Measurements from ENCODE around the gene ALX4. TPM values are rescaled to one million over a fixed set of nuclear protein-coding genes. Genes with fewer than 3 reads are reported as not detected.

Gene ALX4
- polyA plus RNA-seq, 3 donors: not detected

- no peak overlapping the region for H3K4me2 ChIP-seq (replicated peaks; ENCODE audit: extremely low read depth, low read length, poor library complexity, severe bottlenecking)
- H3K27me3 ChIP-seq (ENCODE audit: control insufficient read depth in 2 of 2, insufficient read depth in 2 of 2, low read length in 2 of 2): no peaks in the 10 kb centered on the region
- H3K79me2 ChIP-seq (ENCODE audit: insufficient read depth, low read length): no peaks in the 10 kb centered on the region
- H3K9me3 ChIP-seq (replicated peaks in 1 of 2; ENCODE audit: control insufficient read depth in 1 of 2, insufficient read depth in 1 of 2, low read length in 2 of 2): peaks cover 0 to 3% of the 10 kb centered on the region in 2 donors
- no peak overlapping the region for H3K4me3 ChIP-seq (replicated peaks in 1 of 3; ENCODE audit: low read depth in 2 of 3, low read length in 3 of 3)
- H3K9me3 Mint-ChIP-seq: peaks cover 0 to 3% (median 0%) of the 10 kb centered on the region in 7 donors
- H2AFZ ChIP-seq (ENCODE audit: insufficient read depth, low read depth, low read length, poor library complexity, severe bottlenecking): no peak overlapping the region
- peaks cover 0 to 3% (median 2%) of the 10 kb centered on the region in 3 donors for H3K27me3 Mint-ChIP-seq (ENCODE audit: low read depth in 3 of 3)
- H3K27ac Mint-ChIP-seq: no peak overlapping the region
- no peaks in the 10 kb centered on the region for H4K20me1 ChIP-seq (ENCODE audit: insufficient read depth, low read length)
- H3K27ac ChIP-seq (ENCODE audit: low read depth in 1 of 2, low read length in 2 of 2): no peak overlapping the region
- TF ChIP-seq CTCF (IDR thresholded peaks at IDR 0.05): no peak
- no peaks in the 10 kb centered on the region for H3K36me3 Mint-ChIP-seq
- H3K36me3 ChIP-seq (replicated peaks in 1 of 2; ENCODE audit: control insufficient read depth in 1 of 2, insufficient read depth in 2 of 2, low read length in 2 of 2): no peaks in the 10 kb centered on the region
- whole genome bisulfite sequencing (ENCODE audit: insufficient coverage): 100% methylated on average over 1 of the region's 1 CpG
- H3K4me1 Mint-ChIP-seq: peaks cover 2% of the 10 kb centered on the region
- no peak overlapping the region for H3K9ac ChIP-seq (ENCODE audit: insufficient read depth, low read length, poor library complexity, severe bottlenecking)
- H3K4me3 Mint-ChIP-seq: no peak overlapping the region
- intact Hi-C loops (cut with micrococcal nuclease): no loop called here
- no peaks in the 10 kb centered on the region for H3K4me1 ChIP-seq (ENCODE audit: control insufficient read depth in 1 of 2, insufficient read depth in 2 of 2, low read length in 2 of 2)
- no peak for DNase-seq
Observed at GRCh38 chr11:44274404-44274803, 35.5 kb downstream of the ALX4 start.

- H3K4me1 Mint-ChIP-seq: no peaks in the 10 kb centered on the region
Observed at GRCh38 chr11:44271286-44271685, 38.7 kb downstream of the ALX4 start.

More at GRCh38 chr11:44271286-44271685, 38.7 kb downstream of the ALX4 start:
- intact Hi-C loops (cut with micrococcal nuclease): no loop called here
- Mint-ChIP-seq H3K36me3 (no peaks in the 10 kb centered on the region), H3K27me3 (ENCODE audit: low read depth in 3 of 3) (peaks cover 0 to 3% (median 2%) of the 10 kb centered on the region in 3 donors), H3K27ac (no peak overlapping the region), H3K9me3 (peaks cover 0 to 3% (median 0%) of the 10 kb centered on the region in 7 donors), H3K4me3 (no peak overlapping the region)
- no peak for DNase-seq
- WGBS (ENCODE audit: insufficient coverage): 83% methylated on average over 1 of the region's 6 CpGs
- Histone ChIP-seq H3K4me2 (replicated peaks; ENCODE audit: extremely low read depth, low read length, poor library complexity, severe bottlenecking) (no peak overlapping the region), H3K27ac (ENCODE audit: low read depth in 1 of 2, low read length in 2 of 2) (no peak overlapping the region), H4K20me1 (ENCODE audit: insufficient read depth, low read length) (no peaks in the 10 kb centered on the region), H2AFZ (ENCODE audit: insufficient read depth, low read depth, low read length, poor library complexity, severe bottlenecking) (no peak overlapping the region), H3K36me3 (replicated peaks in 1 of 2; ENCODE audit: control insufficient read depth in 1 of 2, insufficient read depth in 2 of 2, low read length in 2 of 2) (no peaks in the 10 kb centered on the region), H3K4me1 (ENCODE audit: control insufficient read depth in 1 of 2, insufficient read depth in 2 of 2, low read length in 2 of 2) (no peaks in the 10 kb centered on the region), H3K9me3 (replicated peaks in 1 of 2; ENCODE audit: control insufficient read depth in 1 of 2, insufficient read depth in 1 of 2, low read length in 2 of 2) (peaks cover 0 to 3% of the 10 kb centered on the region in 2 donors), H3K4me3 (replicated peaks in 1 of 3; ENCODE audit: low read depth in 2 of 3, low read length in 3 of 3) (no peak overlapping the region), H3K27me3 (ENCODE audit: control insufficient read depth in 2 of 2, insufficient read depth in 2 of 2, low read length in 2 of 2) (no peaks in the 10 kb centered on the region), H3K9ac (ENCODE audit: insufficient read depth, low read length, poor library complexity, severe bottlenecking) (no peak overlapping the region), H3K79me2 (ENCODE audit: insufficient read depth, low read length) (no peaks in the 10 kb centered on the region)
- TF ChIP-seq CTCF (IDR thresholded peaks at IDR 0.05): no peak

Data from CD14-positive monocyte (primary cell).